Astrocyte (in vitro differentiated cells and primary cell): Measurements from ENCODE around the gene SIK3. TPM values are rescaled to one million over a fixed set of nuclear protein-coding genes. Genes with fewer than 3 reads are reported as not detected.
A peak's percentile ranks its signal among the peaks of the same experiment; 100 is the strongest.

Source experiments
- DNase-seq: peaks from one replicate; pipeline ENCODE4 v3.0.0-alpha.2; 2010; ENCODE audit warnings: low read depth
- FAIRE-seq: peaks from 2 replicates; lab custom pipeline; 2011; peaks lifted over from hg19 to GRCh38; lab: Jason Lieb, UNC
- H2AFZ ChIP-seq: 2 replicates; pipeline ENCODE4 v1.6.0; 2012; ENCODE audit warnings: low read depth, low read length, inconsistent platforms
- H3K27ac ChIP-seq: 2 replicates; pipeline ENCODE4 v1.5.1; 2011; ENCODE audit warnings: low read depth, low read length, inconsistent platforms
- H3K27me3 ChIP-seq: 2 replicates; pipeline ENCODE4 v1.6.0; 2011; ENCODE audit warnings: low read length, inconsistent platforms; ENCODE audit not compliant: insufficient read depth
- H3K36me3 ChIP-seq: 2 replicates; pipeline ENCODE4 v1.5.1; 2011; ENCODE audit warnings: low read length, inconsistent platforms; ENCODE audit not compliant: insufficient read depth
- H3K4me1 ChIP-seq: 2 replicates; pipeline ENCODE4 v1.5.1; 2011; ENCODE audit warnings: low read length, inconsistent platforms; ENCODE audit not compliant: insufficient read depth
- H3K4me2 ChIP-seq: 2 replicates; pipeline ENCODE4 v1.6.0; 2012; ENCODE audit warnings: low read length, inconsistent platforms
- H3K4me3 ChIP-seq: 2 replicates; pipeline ENCODE4 v1.5.1; 2011; ENCODE audit warnings: low read depth, mild to moderate bottlenecking, low read length, inconsistent platforms; ENCODE audit not compliant: insufficient read depth
- H3K79me2 ChIP-seq: 2 replicates; pipeline ENCODE4 v1.6.0; 2012; ENCODE audit warnings: mild to moderate bottlenecking, low read length, inconsistent platforms; ENCODE audit not compliant: insufficient read depth
- H3K9ac ChIP-seq: 2 replicates; pipeline ENCODE4 v1.6.0; 2012; ENCODE audit warnings: mild to moderate bottlenecking, low read length, inconsistent platforms
- H3K9me3 ChIP-seq: 2 replicates; pipeline ENCODE4 v1.5.1; 2012; ENCODE audit warnings: low read depth, mild to moderate bottlenecking, low read length, inconsistent platforms; ENCODE audit not compliant: insufficient read depth
- H4K20me1 ChIP-seq: 2 replicates; pipeline ENCODE4 v1.6.0; 2012; ENCODE audit warnings: low read length, inconsistent platforms; ENCODE audit not compliant: insufficient read depth
- H3K27ac Mint-ChIP-seq: one replicate; pipeline ENCODE4 v1.8.0; 2021; ENCODE audit warnings: mild to moderate bottlenecking, mixed read lengths; ENCODE audit not compliant: unreplicated experiment
- H3K27me3 Mint-ChIP-seq: one replicate; pipeline ENCODE4 v1.8.0; 2021; ENCODE audit warnings: low read depth, mixed read lengths; ENCODE audit not compliant: unreplicated experiment
- H3K36me3 Mint-ChIP-seq: one replicate; pipeline ENCODE4 v1.8.0; 2021; ENCODE audit warnings: low read depth, mixed read lengths; ENCODE audit not compliant: unreplicated experiment
- H3K4me1 Mint-ChIP-seq: one replicate; pipeline ENCODE4 v1.8.0; 2021; ENCODE audit warnings: low read depth, mixed read lengths; ENCODE audit not compliant: unreplicated experiment
- H3K4me3 Mint-ChIP-seq: one replicate; pipeline ENCODE4 v1.8.0; 2021; ENCODE audit warnings: mild to moderate bottlenecking, moderate library complexity, mixed read lengths; ENCODE audit not compliant: unreplicated experiment
- H3K9me3 Mint-ChIP-seq: one replicate; pipeline ENCODE4 v1.8.0; 2021; ENCODE audit warnings: mild to moderate bottlenecking, mixed read lengths; ENCODE audit not compliant: unreplicated experiment
- CTCF ChIP-seq: IDR thresholded peaks from 2 replicates; pipeline ENCODE4 v1.5.1; 2011; ENCODE audit warnings: low read depth, mild to moderate bottlenecking, inconsistent platforms, low read length, moderate library complexity; ENCODE audit not compliant: insufficient read depth
- EZH2 ChIP-seq: IDR thresholded peaks from 2 replicates; pipeline ENCODE4 v1.6.1; 2012; ENCODE audit warnings: mild to moderate bottlenecking, low read length, inconsistent platforms; ENCODE audit not compliant: insufficient read depth
- total RNA-seq: library from RNA; stranded (reverse); gene quantifications from 2 replicates; pipeline ENCODE4 v1.2.1, GENCODE V29; 2021

Gene SIK3
- total RNA-seq, 1 donor from 2014 or later: 34.4 TPM

GRCh38 chr11:116958246-116958645, 140.0 kb downstream of the SIK3 start:
- H3K4me2 ChIP-seq: no peak overlapping the region
- FAIRE-seq (no peak), DNase-seq (no peak)
- H3K4me3 ChIP-seq: no peak overlapping the region
- no peak overlapping the region for H3K27ac ChIP-seq
- no peaks in the 10 kb centered on the region for H3K36me3 ChIP-seq
- H3K4me1 ChIP-seq: peaks cover 10% of the 10 kb centered on the region
- H3K9me3 Mint-ChIP-seq: no peaks in the 10 kb centered on the region
- H3K27ac Mint-ChIP-seq: peak overlapping the region; percentile 77
- no peaks in the 10 kb centered on the region for H3K27me3 ChIP-seq
- H3K4me1 Mint-ChIP-seq: peaks cover 33% of the 10 kb centered on the region
- no peak for TF ChIP-seq EZH2
- no peak for TF ChIP-seq CTCF
- H3K36me3 Mint-ChIP-seq: peaks cover 4% of the 10 kb centered on the region
- H3K27me3 Mint-ChIP-seq: no peaks in the 10 kb centered on the region
- H3K9me3 ChIP-seq: no peaks in the 10 kb centered on the region
- H3K9ac ChIP-seq: no peak overlapping the region
- peak overlapping the region; percentile 13 for H3K4me3 Mint-ChIP-seq
- peaks cover 5% of the 10 kb centered on the region for H4K20me1 ChIP-seq
- H3K79me2 ChIP-seq: peaks cover 4% of the 10 kb centered on the region
- no peak overlapping the region for H2AFZ ChIP-seq

- TF ChIP-seq EZH2: no peak
- TF ChIP-seq CTCF: no peak
- H3K36me3 Mint-ChIP-seq: peaks cover 4% of the 10 kb centered on the region
- H3K9me3 ChIP-seq: no peaks in the 10 kb centered on the region
- H3K9me3 Mint-ChIP-seq: no peaks in the 10 kb centered on the region
- FAIRE-seq (no peak), DNase-seq (no peak)
- H3K79me2 ChIP-seq: no peaks in the 10 kb centered on the region
- peaks cover 5% of the 10 kb centered on the region for H4K20me1 ChIP-seq
- no peak overlapping the region for H3K27ac Mint-ChIP-seq
- H3K27ac ChIP-seq: no peak overlapping the region
- H2AFZ ChIP-seq: no peak overlapping the region
- no peaks in the 10 kb centered on the region for H3K27me3 Mint-ChIP-seq
- no peak overlapping the region for H3K9ac ChIP-seq
- no peak overlapping the region for H3K4me3 ChIP-seq
- H3K4me1 ChIP-seq: peaks cover 6% of the 10 kb centered on the region
- H3K4me1 Mint-ChIP-seq: peaks cover 23% of the 10 kb centered on the region
- no peaks in the 10 kb centered on the region for H3K27me3 ChIP-seq
- H3K4me2 ChIP-seq: no peak overlapping the region
- no peak overlapping the region for H3K4me3 Mint-ChIP-seq
- no peaks in the 10 kb centered on the region for H3K36me3 ChIP-seq
Measured at GRCh38 chr11:116955949-116956348, 142.3 kb downstream of the SIK3 start.

- no peaks in the 10 kb centered on the region for H3K9me3 Mint-ChIP-seq
- no peak overlapping the region for H3K27ac ChIP-seq
- no peak overlapping the region for H3K4me3 Mint-ChIP-seq
- TF ChIP-seq EZH2 (no peak), CTCF (no peak)
- no peaks in the 10 kb centered on the region for H3K36me3 ChIP-seq
- no peak overlapping the region for H3K27ac Mint-ChIP-seq
- peaks cover 2% of the 10 kb centered on the region for H4K20me1 ChIP-seq
- FAIRE-seq (no peak), DNase-seq (no peak)
- no peak overlapping the region for H3K4me3 ChIP-seq
- no peaks in the 10 kb centered on the region for H3K27me3 Mint-ChIP-seq
- H3K4me1 Mint-ChIP-seq: peaks cover 19% of the 10 kb centered on the region
- H3K9ac ChIP-seq: no peak overlapping the region
- peaks cover 2% of the 10 kb centered on the region for H3K4me1 ChIP-seq
- H2AFZ ChIP-seq: no peak overlapping the region
- H3K27me3 ChIP-seq: no peaks in the 10 kb centered on the region
- no peaks in the 10 kb centered on the region for H3K79me2 ChIP-seq
- no peak overlapping the region for H3K4me2 ChIP-seq
- peaks cover 4% of the 10 kb centered on the region for H3K36me3 Mint-ChIP-seq
- no peaks in the 10 kb centered on the region for H3K9me3 ChIP-seq
Measured at GRCh38 chr11:116955548-116955947, 142.7 kb downstream of the SIK3 start.
